DMS53 treated with DMSO at 0.1 percent for 48 hours (cell line): ENCODE data around the gene RUBCN.
"Not testable (repeated sequence)": the region's sequence is repeated elsewhere in the genome, so short reads cannot be mapped to it uniquely, and the experiment has no call there.

Source experiments
- DNase-seq: peaks from one replicate; lab custom pipeline; 2025; ENCODE audit not compliant: unreplicated experiment; lab: John Stamatoyannopoulos, UW

Gene RUBCN

DNA sequence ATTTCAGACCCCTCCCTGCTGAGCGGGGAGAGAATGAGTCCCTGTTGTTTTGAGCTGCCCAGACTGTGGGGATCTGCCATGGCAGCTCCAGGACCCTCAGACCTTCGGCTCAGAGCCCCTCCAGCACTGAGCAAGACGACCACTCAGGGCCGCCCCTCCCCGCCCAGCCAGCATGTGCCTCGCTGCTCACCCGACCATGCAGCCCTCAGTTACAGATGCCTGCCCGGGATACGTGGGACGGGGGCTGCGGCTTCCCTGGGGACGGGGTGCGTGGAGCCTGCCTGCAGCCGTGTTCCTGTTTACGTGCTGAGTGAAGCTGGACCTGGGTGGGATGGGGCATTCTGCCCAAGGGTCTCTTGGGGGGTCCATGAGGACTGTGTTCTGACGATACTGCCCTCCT is 77.0 kb downstream of the RUBCN start:
- not testable (repeated sequence) for DNase-seq

DNA sequence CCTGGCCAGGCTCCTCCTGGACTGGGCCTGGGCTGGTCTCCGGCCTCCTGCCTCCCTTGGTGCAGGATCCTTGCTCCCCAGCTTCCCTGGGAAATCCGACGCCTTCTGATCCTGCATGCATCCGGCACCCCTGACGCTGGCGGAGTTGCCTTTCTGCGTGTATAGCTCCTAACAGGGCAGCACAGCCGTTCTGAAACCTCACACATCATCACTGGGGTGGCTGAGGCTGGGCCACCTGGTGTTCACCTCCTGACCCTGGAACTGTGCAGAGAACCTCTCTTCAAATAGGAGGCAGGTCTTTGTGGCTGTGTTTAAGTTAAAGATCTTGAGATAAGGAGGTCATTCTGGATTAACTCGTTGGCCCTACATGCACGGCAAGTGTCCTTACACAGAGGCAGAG is 77.6 kb downstream of the RUBCN start:
- not testable (repeated sequence) for DNase-seq

DNA sequence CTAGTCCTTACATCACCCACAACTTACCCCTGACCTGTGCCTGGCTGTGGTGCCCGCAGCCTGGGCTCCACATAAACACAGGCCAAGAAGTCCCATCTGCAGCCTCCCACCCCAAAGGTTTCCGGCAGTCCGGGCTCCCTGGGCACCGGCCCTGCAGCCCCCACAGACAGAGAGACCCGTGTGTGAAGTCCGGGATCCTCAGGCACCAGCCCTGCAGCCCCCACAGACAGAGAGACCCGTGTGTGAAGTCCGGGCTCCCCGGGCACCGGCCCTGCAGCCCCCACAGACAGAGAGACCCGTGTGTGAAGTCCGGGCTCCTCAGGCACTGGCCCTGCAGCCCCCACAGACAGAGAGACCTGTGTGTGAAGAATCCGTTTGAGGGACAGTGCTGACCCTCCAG is 78.0 kb downstream of the RUBCN start:
- not testable (repeated sequence) for DNase-seq

DNA sequence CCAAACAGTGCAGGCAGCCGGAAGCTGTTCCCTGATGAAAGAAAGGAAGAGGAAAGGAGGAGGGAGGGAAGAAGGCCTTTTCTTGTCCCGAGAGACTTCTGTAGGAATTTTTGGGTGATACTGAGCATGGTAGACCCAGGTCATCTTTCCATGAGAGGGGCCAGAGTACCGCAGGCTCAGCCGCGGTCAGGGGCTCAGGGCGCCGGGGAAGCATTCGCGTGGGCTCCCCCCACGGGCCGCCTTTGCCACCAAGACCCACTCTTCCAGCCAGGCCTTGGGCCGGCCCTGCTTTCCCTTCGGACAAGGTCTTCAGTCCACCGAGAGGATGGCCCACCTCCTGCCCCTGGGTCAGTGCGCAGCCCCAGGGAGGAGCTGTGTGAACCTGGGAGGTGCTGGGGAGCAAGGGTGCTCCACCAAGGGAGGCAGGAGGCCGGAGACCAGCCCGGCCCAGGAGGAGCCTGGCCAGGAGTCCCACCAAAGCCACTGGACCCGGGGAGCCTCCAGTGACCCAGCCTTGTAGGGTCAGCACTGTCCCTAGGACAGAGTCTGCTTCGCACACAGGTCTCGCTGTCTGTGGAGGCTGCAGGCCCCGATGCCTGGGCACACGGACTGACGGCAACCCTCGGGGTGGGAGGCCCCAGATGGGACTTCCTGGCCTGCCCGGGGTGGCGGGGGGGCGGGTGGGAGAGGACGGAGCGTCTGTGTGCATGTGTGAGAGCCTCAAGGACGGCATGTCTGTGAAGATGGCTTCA is 79.0 kb downstream of the RUBCN start:
- DNase-seq = not testable (repeated sequence)

DNA sequence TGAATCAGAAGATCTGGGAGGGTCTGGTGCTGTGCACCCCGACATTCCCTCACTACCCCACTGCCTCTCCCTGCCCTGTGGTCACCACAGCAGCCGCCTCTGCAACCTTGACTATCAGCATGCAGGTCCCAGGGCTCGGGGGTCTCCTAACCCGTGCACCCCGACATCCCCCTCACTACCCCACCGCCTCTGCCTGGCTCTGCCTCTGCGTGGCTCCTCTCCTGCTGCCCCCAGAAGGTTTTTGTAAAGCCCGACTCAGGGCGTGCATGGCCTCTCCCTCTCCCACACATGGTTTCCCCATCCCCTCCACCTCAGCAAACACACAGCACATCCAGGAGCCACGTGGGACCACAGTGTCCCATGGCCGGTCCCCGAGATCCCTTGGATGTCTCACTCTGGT is 79.7 kb downstream of the RUBCN start:
- not testable (repeated sequence) for DNase-seq

DNA sequence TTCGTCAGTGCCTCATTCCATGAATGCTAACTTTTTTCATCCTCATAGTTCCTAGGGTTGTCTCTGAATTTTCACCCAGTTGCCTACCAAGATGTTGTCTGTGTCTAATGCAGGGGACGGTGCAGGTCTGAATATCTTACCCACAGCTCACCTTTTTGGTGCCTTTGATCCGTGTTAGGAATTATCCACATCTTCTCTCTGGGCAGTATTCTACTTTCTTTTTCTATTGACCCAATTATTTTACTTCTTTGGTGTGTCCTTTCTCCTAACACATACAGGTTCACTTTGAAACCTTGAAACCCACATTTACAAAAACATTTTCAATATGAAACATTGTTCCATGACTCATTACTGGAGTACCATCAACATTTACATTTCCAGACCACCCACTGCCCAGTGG is 80.6 kb downstream of the RUBCN start:
- not testable (repeated sequence) for DNase-seq

DNA sequence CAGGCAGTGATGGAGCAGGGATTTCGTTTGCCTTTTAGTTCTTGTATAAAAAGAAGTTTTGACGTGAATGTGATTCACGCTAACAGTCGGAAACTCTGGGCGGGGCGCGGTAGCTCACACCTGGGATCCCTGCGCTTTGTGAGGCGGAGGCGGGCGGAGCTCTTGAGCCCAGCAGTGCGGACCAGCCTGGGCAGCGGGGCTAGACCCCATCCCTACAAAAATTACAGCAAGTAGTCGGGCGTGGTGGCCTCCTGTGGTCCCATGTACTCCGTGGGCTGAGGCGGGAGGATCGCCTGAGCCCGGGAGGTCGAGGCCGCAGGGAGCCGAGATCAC is 81.7 kb downstream of the RUBCN start:
- not testable (repeated sequence) for DNase-seq

DNA sequence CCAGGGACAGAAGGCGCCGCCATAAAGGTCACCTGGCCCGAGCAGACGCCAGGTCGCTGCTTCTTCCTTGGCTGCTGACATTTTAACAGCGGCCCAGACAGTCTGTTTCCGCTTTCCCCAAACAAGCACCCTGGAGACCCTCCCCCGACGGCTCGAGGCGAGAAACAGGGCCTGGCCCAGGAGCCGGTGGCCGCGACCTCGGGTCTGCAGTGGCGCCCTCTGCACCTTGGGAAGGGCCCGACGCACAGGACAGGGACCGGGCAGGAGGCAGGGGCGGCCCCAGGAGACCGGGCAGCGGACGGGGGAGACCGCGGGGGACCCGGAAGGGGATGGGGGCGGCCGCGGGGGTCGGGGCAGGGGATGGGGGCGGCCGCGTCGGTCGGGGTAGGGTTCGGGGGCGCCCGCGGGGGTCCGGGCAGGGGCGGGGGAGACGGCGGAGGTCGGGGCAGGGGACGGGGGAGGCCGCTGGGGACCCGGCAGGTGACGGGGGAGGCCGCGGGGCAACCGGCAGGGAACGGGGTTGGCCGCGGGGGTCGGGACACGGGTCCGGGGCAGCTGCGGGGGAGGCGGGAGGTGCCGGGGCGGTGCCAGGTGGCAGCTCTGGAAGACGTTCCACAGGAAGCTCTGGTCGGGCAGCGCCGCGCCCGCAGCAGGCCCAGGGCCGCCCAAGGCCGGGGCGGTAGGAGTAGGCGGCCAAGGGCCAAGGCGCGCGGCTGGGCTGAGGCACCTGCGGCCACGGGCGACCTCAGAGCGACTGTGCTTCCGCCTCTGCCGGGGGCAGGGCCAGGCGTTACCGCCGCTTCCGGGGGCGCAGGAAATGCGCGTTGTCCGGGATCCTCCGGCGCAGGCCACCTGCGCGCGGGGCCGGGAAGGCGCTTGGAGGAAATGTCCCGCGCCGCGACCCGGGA is 82.4 kb downstream of the RUBCN start:
- not testable (repeated sequence) for DNase-seq

DNA sequence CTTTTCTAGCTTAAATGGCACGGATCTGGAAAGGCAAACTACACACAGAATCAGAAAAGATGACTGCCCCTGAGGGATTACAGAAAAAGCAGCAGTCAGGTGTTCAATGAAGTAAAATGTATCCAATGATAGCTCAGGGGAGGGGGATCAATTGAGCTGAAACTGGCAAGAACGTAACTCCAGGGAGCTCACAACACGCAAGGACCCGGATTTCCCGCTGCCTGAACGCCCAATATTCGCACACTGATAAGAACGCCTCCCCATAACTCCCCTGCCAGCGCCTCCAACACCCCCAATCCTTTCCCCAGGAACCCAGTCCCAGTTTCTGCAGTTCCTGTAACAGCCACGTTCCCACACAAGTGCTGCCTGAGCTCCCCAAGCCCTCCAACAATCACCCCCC is 83.8 kb downstream of the RUBCN start:
- DNase-seq = not testable (repeated sequence)

DNA sequence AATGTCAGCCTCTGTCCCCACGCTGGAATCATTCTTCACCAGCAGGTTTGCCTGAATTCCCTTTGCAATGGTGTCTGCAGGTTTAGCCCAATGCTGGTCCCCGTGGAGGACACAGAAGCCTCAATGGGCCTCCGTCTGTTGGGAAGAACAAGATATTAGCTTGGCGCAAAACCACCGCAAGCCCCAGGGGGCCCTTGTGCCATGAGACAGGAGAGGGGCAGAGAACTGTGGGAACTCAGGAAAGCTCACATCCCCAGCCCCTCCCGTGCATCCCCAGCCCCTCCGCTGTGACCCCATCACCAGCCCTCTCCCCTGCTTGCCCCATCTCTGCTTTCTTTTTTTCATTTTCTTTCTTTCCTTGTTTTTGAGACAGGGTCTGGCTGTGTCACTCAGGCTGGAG is 89.1 kb downstream of the RUBCN start:
- not testable (repeated sequence) for DNase-seq

DNA sequence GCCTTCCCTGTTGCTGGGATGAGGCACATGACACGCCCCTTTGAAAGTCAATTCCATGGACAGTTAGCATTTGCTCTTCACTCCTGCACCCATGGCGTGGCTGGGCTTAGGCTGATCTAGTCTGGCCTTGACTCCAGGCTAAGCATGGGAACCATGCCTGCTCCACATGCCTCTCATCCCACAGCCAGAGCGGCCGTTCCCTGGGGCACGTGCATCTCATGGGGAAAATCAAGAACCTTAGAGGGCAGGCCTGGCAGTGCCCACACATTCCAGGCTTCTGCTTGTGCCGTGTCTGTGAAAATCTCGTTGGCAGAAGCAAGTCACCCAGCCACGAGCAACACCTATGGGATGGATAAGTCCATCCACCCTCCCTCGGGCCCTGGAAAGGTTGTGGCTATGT is 89.5 kb downstream of the RUBCN start:
- not testable (repeated sequence) for DNase-seq

DNA sequence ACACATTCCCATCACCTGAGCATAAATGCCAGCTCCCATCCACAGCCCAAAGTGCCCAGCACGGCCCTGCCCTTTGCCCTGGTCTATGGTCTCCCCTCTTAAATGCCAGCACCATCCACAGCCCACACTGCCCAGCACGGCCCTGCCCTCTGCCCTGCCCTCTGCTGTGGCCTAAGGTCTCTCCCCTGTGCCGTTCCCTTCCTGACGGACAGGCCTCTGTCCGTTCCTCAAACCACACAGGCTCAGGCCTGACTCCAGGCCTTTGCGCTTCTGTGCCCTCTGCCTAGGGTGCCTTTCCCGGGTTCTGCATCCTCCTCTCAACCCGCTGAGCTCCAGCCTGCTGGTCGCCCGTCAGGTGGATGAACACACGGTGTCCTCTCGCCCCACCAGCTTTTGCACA is 90.4 kb downstream of the RUBCN start:
- not testable (repeated sequence) for DNase-seq

DNA sequence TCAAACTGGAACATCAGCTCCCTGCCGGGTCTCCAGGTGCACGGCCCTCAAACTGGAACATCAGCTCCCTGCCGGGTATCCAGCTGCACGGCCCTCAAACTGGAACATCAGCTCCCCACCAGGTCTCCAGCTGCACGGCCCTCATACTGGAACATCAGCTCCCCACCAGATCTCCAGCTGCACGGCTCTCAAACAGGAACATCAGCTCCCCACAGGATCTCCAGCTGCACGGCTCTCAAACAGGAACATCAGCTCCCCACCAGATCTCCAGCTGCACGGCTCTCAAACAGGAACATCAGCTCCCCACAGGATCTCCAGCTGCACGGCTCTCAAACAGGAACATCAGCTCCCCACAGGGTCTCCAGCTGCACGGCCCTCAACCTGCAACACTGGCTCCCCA is 99.1 kb downstream of the RUBCN start:
- not testable (repeated sequence) for DNase-seq

DNA sequence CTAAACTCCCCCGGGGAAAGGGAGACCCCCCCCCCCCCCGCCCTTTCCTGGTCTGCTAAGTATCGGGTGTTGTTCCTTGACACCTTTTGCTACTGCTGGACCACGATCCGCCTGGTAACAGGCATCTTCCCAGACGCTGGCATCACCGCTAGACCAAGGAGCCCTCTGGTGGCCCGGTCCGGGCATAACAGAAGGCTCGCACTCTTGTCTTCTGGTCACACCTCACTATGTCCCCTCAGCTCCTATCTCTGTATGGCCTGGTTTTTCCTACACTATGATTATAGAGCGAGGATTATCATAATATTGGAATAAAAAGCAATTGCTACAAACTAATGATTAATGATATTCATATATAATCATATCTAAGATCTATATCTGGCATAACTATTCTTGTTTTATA is 104.7 kb downstream of the RUBCN start:
- DNase-seq = not testable (repeated sequence)

DNA sequence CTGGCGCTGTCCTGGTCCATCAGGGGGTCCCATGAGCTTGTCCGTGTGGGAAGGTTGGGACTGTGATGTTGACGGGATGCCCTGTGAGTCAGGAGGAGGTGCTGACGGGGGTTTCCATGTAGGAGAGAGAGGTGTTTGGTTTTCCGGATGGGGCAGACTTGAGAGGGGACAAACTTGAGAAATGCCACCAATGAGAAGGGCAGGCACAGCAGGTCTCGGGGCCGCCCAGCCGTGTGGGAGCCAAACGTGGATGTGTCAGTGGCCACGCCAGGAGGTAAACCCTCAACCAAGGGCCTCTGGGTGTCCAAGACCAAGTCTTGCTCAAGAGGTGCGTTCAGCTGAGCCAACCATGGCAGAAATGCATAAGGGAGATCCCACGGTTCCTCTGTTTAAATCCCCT is 105.9 kb downstream of the RUBCN start:
- DNase-seq = not testable (repeated sequence)

DNA sequence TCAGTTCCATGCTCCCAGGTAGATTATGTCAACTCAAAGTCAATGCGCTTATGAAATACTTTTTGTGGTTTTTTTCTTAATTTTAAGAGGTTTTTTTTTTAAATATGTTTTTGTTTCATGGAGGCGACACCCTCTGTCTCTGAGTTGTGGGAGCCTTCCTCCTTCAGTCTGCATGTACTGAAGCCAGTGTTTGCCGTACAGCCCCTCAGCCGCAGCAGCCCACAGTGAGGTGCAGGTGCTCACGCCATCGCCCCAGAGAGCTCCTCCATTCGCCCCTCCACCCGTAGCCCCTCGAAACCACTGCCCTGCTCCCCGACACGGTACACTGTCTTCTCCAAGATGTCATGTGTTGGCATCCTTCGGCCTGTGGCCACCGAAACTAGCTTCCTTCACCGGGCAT is 107.4 kb downstream of the RUBCN start:
- not testable (repeated sequence) for DNase-seq

DNA sequence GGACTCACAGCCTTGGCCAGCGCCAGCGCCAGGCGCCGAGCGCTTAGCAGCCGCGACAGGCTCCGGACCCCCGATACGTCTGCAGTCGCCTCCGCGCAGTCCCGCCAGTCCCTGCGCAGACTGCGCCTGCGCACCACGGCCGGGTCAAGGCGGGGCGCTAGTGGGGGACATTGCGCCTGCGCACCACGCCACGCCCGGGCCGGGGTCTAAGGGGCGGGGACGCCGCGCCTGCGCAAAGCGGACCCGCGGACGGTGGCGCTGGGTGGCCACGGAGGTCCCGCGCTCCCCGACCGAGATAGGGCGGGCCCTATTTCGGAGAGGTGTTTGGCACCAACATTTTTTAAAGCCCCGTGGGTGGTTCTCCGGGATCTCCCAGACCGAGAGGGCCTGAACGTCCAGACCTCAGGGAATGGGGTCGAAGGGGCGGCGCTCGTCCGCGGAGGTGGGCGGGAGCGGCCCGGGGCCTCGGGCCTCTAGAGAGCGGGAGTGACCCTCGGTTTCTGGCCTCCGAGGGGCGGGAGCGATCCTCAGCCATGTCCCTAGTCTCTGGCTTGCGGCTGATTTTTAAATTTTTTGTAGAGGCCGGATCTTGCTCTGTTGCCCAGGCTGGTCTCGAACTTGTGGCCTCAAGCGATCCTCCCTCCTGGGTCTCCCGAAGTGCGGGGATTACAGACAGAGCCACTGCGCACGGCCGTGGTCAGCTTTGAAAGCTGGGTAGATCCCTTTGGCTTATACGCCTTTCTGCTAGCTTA is 108.8 kb downstream of the RUBCN start:
- not testable (repeated sequence) for DNase-seq

DNA sequence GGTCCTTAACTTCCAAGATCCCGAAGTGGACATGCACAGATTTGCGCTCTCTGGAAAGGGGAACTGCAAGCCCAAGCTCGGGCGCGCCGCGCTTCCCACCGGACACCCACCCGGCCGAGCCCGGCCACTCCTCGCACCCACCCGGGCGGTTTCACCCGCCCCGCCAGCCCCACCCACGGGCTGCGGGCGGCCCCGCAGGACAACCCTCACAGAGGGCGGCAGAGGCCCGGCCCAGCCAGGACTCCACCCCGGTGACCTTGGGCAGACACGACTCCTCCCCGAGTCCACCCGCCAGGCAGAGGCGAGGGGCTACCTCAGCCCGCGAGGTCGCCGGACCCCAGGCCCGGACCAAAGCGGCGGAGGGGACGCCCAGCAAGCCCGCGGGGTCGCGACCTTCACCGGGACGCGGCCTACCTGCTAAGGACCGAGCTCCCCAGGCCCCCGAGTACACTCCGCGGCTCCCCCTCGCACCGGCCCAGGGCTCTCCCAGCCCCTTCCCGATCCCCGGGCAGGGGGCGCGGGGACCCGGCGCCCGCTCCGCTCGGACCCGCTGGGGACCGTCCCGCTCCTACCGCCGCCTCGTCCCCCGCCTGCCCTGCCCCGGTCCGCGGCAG is 109.4 kb downstream of the RUBCN start:
- not testable (repeated sequence) for DNase-seq

DNA sequence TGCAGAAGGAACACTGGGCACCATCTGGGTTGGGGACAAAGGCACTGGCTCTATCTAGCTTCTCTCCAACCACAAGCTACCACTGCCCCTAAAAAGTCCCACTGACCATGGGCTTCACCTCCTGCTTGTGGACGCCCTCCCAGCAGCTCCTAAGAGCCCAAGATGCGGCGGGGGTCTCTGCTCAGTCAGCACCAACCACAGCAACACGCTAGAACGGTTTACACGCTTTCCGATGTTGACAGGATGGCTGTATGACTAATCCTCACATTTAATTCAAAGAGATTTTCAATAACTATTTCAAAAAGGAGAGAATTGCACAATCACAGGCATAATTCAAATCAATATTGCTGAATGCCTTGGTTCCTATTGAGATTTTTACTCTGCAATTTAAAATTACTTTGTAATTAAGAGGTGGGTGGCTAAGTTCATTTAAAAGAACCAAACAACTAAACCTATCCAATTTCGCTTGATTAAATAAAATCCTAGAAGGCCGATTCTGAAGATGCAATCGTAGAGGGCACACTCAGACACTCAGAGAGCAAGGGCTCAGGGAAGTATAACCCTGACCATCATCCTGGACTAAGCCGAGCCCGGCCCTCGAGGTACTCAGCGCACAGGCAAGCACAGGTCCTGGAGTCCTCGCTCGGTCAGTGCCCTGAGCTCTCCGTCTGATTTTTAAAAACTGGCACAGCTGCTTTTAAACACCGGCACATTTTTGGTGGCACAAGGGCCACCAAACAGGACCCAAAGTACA is 110.1 kb downstream of the RUBCN start:
- not testable (repeated sequence) for DNase-seq

DNA sequence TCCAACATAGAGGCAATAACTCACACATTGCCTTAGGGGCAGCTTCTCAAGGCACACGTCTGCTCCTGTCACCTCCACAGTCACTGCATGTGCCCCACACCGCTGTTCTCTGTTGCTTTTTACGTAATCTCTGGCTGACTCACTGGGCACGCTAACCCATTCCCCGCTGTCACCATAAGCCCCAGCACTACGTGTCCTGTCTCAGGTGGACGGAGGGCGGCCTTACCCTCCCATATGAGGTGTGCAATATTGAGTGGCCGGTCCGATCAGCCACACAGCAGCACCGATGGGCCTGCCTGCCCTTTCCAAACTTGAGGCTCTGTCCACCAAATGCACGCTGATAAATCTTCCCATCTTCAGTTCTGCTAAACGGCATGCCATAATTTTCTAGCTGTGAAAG is 115.2 kb downstream of the RUBCN start:
- not testable (repeated sequence) for DNase-seq
